ENCODE measurements around the gene PTTG2.

PTTG2 gene

GRCh38 chr4:37928426-37929416 is 31.5 kb upstream of the PTTG2 start:
- peaks cover 4% of the 10 kb centered on the region; the same call in 1 of the 2 replicates for H4K20me1 ChIP-seq (ENCODE audit: control insufficient read depth, insufficient read depth, low read depth, low read length)
- no peak overlapping the region for H3K4me2 ChIP-seq (ENCODE audit: low read length)
- H3K36me3 ChIP-seq (ENCODE audit: control insufficient read depth, low read length), result 0 out of 2 replicates have a peak, but pooled peaks cover 3% of the 10 kb centered on the region
- no peaks in the 10 kb centered on the region for H3K79me2 ChIP-seq (ENCODE audit: control insufficient read depth, low read length)
- H3F3A ChIP-seq (ENCODE audit: control insufficient read depth, insufficient read depth), result no peaks in the 10 kb centered on the region
- no peaks in the 10 kb centered on the region for H3K9me3 ChIP-seq (ENCODE audit: control insufficient read depth, insufficient read depth, low read length)
- no peaks in the 10 kb centered on the region for H3K27me3 ChIP-seq (ENCODE audit: control insufficient read depth, low read length)
- TF ChIP-seq EZH2phosphoT487 (IDR thresholded peaks at IDR 0.05; ENCODE audit: borderline replicate concordance, low read length) (no peak), CTCF (IDR thresholded peaks at IDR 0.05; ENCODE audit: low read depth, low read length, poor library complexity, severe bottlenecking) (no peak)
- H3K27ac ChIP-seq (ENCODE audit: low read depth, low read length), result no peak overlapping the region
- H3K4me1 ChIP-seq (ENCODE audit: control insufficient read depth, low read length), result no peaks in the 10 kb centered on the region
- no peaks in the 10 kb centered on the region for H3K9me2 ChIP-seq (replicated peaks; ENCODE audit: control insufficient read depth, low read length)
- no peak overlapping the region for H3K4me3 ChIP-seq (ENCODE audit: low read length)

- H3K4me2 ChIP-seq (ENCODE audit: low read length), result no peak overlapping the region
- 0 out of 2 replicates have a peak, but pooled peaks cover 3% of the 10 kb centered on the region for H3K36me3 ChIP-seq (ENCODE audit: control insufficient read depth, low read length)
- no peaks in the 10 kb centered on the region for H3K79me2 ChIP-seq (ENCODE audit: control insufficient read depth, low read length)
- no peaks in the 10 kb centered on the region for H3F3A ChIP-seq (ENCODE audit: control insufficient read depth, insufficient read depth)
- no peaks in the 10 kb centered on the region for H3K9me2 ChIP-seq (replicated peaks; ENCODE audit: control insufficient read depth, low read length)
- no peak for TF ChIP-seq EZH2phosphoT487 (IDR thresholded peaks at IDR 0.05; ENCODE audit: borderline replicate concordance, low read length)
- TF ChIP-seq CTCF (IDR thresholded peaks at IDR 0.05; ENCODE audit: low read depth, low read length, poor library complexity, severe bottlenecking), result no peak
- no peaks in the 10 kb centered on the region for H3K27me3 ChIP-seq (ENCODE audit: control insufficient read depth, low read length)
- H3K27ac ChIP-seq (ENCODE audit: low read depth, low read length), result no peak overlapping the region
- H3K9me3 ChIP-seq (ENCODE audit: control insufficient read depth, insufficient read depth, low read length), result no peaks in the 10 kb centered on the region
- H4K20me1 ChIP-seq (ENCODE audit: control insufficient read depth, insufficient read depth, low read depth, low read length), result no peaks in the 10 kb centered on the region
- no peak overlapping the region for H3K4me3 ChIP-seq (ENCODE audit: low read length)
- H3K4me1 ChIP-seq (ENCODE audit: control insufficient read depth, low read length), result no peaks in the 10 kb centered on the region
Measured at GRCh38 chr4:37934096-37934495, 26.1 kb upstream of the PTTG2 start.

DNA sequence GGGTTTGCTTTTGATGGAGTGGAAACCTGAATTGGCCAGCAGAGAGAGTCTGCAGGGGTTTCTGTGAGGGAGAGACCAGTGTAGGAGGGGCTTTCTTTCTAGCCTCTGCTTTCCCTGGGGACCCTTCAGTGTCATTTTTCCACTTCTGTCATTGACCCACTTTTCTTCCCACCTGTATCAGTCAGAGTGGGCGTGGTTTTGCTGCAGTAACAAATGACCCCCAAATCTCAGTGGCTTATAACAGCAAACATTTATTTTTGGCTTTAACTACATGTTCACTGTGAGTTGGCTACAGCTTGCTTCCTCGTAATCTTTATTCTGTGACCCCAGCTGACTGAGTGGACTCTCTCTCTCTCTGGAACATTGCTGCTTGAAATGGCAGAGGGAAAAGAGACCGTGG is 25.6 kb upstream of the PTTG2 start:
- Histone ChIP-seq H3F3A (ENCODE audit: control insufficient read depth, insufficient read depth) (no peaks in the 10 kb centered on the region), H3K4me2 (ENCODE audit: low read length) (no peak overlapping the region), H4K20me1 (ENCODE audit: control insufficient read depth, insufficient read depth, low read depth, low read length) (no peaks in the 10 kb centered on the region), H3K27me3 (ENCODE audit: control insufficient read depth, low read length) (no peaks in the 10 kb centered on the region), H3K27ac (ENCODE audit: low read depth, low read length) (no peak overlapping the region), H3K36me3 (ENCODE audit: control insufficient read depth, low read length) (0 out of 2 replicates have a peak, but pooled peaks cover 3% of the 10 kb centered on the region), H3K4me1 (ENCODE audit: control insufficient read depth, low read length) (no peaks in the 10 kb centered on the region), H3K4me3 (ENCODE audit: low read length) (no peak overlapping the region), H3K9me3 (ENCODE audit: control insufficient read depth, insufficient read depth, low read length) (no peaks in the 10 kb centered on the region), H3K9me2 (replicated peaks; ENCODE audit: control insufficient read depth, low read length) (no peaks in the 10 kb centered on the region), H3K79me2 (ENCODE audit: control insufficient read depth, low read length) (no peaks in the 10 kb centered on the region)
- no peak for TF ChIP-seq EZH2phosphoT487 (IDR thresholded peaks at IDR 0.05; ENCODE audit: borderline replicate concordance, low read length)

GRCh38 chr4:37935026-37935425 is 25.2 kb upstream of the PTTG2 start:
- no peak overlapping the region for H3K4me3 ChIP-seq (ENCODE audit: low read length)
- no peaks in the 10 kb centered on the region for H3K36me3 ChIP-seq (ENCODE audit: control insufficient read depth, low read length)
- H3K4me1 ChIP-seq (ENCODE audit: control insufficient read depth, low read length), result no peaks in the 10 kb centered on the region
- no peaks in the 10 kb centered on the region for H3K79me2 ChIP-seq (ENCODE audit: control insufficient read depth, low read length)
- H4K20me1 ChIP-seq (ENCODE audit: control insufficient read depth, insufficient read depth, low read depth, low read length), result no peaks in the 10 kb centered on the region
- H3K27me3 ChIP-seq (ENCODE audit: control insufficient read depth, low read length), result no peaks in the 10 kb centered on the region
- no peak overlapping the region for H3K4me2 ChIP-seq (ENCODE audit: low read length)
- no peak overlapping the region for H3K27ac ChIP-seq (ENCODE audit: low read depth, low read length)
- no peaks in the 10 kb centered on the region for H3K9me2 ChIP-seq (replicated peaks; ENCODE audit: control insufficient read depth, low read length)
- H3K9me3 ChIP-seq (ENCODE audit: control insufficient read depth, insufficient read depth, low read length), result no peaks in the 10 kb centered on the region
- TF ChIP-seq CTCF (IDR thresholded peaks at IDR 0.05; ENCODE audit: low read depth, low read length, poor library complexity, severe bottlenecking) (no peak), EZH2phosphoT487 (IDR thresholded peaks at IDR 0.05; ENCODE audit: borderline replicate concordance, low read length) (no peak)
- H3F3A ChIP-seq (ENCODE audit: control insufficient read depth, insufficient read depth), result no peaks in the 10 kb centered on the region

Measured in DOHH2 (cell line).